Mononuclear cell (primary cell): ENCODE data around the gene TAS2R10. TPM values are rescaled to one million over a fixed set of nuclear protein-coding genes. Genes with fewer than 3 reads are reported as not detected.
"Not testable (repeated sequence)": the region's sequence is repeated elsewhere in the genome, so short reads cannot be mapped to it uniquely, and the experiment has no call there.

Experiments used
- H3K27me3 ChIP-seq: 2 replicates; pipeline ENCODE4 v1.6.0; 2011; ENCODE audit warnings: low read length, control low read depth; ENCODE audit not compliant: insufficient read depth
- H3K4me1 ChIP-seq: 2 replicates; pipeline ENCODE4 v1.5.1; 2011; ENCODE audit warnings: mild to moderate bottlenecking, low read length, control low read depth; ENCODE audit not compliant: insufficient read depth
- H3K4me3 ChIP-seq: 2 replicates; pipeline ENCODE4 v1.5.1; 2011; ENCODE audit warnings: mild to moderate bottlenecking, low read length, moderate library complexity
- H3K9me3 ChIP-seq: 2 replicates; pipeline ENCODE4 v1.5.1; 2011; ENCODE audit warnings: low read depth, mild to moderate bottlenecking, control low read depth, low read length
- total RNA-seq: library from RNA; depleted of rRNA; stranded (reverse); fragments of >200 nt; gene quantifications from one replicate; pipeline ENCODE4 v1.2.3, GENCODE V29; 2012

The TAS2R10 gene
- total RNA-seq, 1 donor: 0.31 TPM

GRCh38 chr12:10810068-10810467, 16.1 kb downstream of the TAS2R10 start, which contains the start of gene TAS2R9:
TSS of gene TAS2R9 (minus strand) at chr12:10810168. CDS start at chr12:10810075, 93 bp downstream.
- peaks cover 7% of the 10 kb centered on the region for H3K27me3 ChIP-seq
- no peak within 1 kb of the TSS for H3K4me3 ChIP-seq
- no peaks in the 10 kb centered on the region for H3K4me1 ChIP-seq
- H3K9me3 ChIP-seq: no peaks in the 10 kb centered on the region

GRCh38 chr12:10807186-10807585, 19.0 kb downstream of the TAS2R10 start, which contains the start of gene TAS2R8:
TSS of gene TAS2R8 (minus strand) at chr12:10807286. CDS start at chr12:10806980, 306 bp downstream.
- Histone ChIP-seq H3K9me3 (no peaks in the 10 kb centered on the region), H3K27me3 (peaks cover 7% of the 10 kb centered on the region), H3K4me1 (no peaks in the 10 kb centered on the region), H3K4me3 (no peak within 1 kb of the TSS)

- H3K27me3 ChIP-seq: peaks cover 7% of the 10 kb centered on the region
- no peaks in the 10 kb centered on the region for H3K9me3 ChIP-seq
- no peaks in the 10 kb centered on the region for H3K4me1 ChIP-seq
- no peak within 1 kb of the TSS for H3K4me3 ChIP-seq
Measured at GRCh38 chr12:10802587-10802986, 23.6 kb downstream of the TAS2R10 start, which contains the start of gene TAS2R7. TSS of gene TAS2R7 (minus strand) at chr12:10802627. CDS start at chr12:10802570, 57 bp downstream.

- no peak overlapping the region for H3K4me3 ChIP-seq
- H3K9me3 ChIP-seq: no peaks in the 10 kb centered on the region
- peaks cover 3% of the 10 kb centered on the region for H3K27me3 ChIP-seq
- no peaks in the 10 kb centered on the region for H3K4me1 ChIP-seq
Measured at GRCh38 chr12:10801741-10802140, 24.4 kb downstream of the TAS2R10 start.

GRCh38 chr12:10794222-10794621, 31.9 kb downstream of the TAS2R10 start:
- Histone ChIP-seq H3K9me3 (no peaks in the 10 kb centered on the region), H3K27me3 (no peaks in the 10 kb centered on the region)

GRCh38 chr12:10791769-10792168, 34.4 kb downstream of the TAS2R10 start:
- not testable (repeated sequence) for H3K4me1 ChIP-seq, H3K27me3 ChIP-seq, H3K9me3 ChIP-seq, H3K4me3 ChIP-seq

More at GRCh38 chr12:10794222-10794621, 31.9 kb downstream of the TAS2R10 start:
- H3K4me3 ChIP-seq: no peak overlapping the region
- no peaks in the 10 kb centered on the region for H3K4me1 ChIP-seq

- H3K27me3 ChIP-seq: peaks cover 3% of the 10 kb centered on the region
- H3K4me3 ChIP-seq: no peak overlapping the region
- H3K4me1 ChIP-seq: no peaks in the 10 kb centered on the region
- no peaks in the 10 kb centered on the region for H3K9me3 ChIP-seq
Measured at GRCh38 chr12:10783252-10783651, 42.9 kb downstream of the TAS2R10 start.

- H3K4me1 ChIP-seq: no peaks in the 10 kb centered on the region
- no peak overlapping the region for H3K4me3 ChIP-seq
- peaks cover 9% of the 10 kb centered on the region for H3K27me3 ChIP-seq
- H3K9me3 ChIP-seq: no peaks in the 10 kb centered on the region
Measured at GRCh38 chr12:10779103-10779502, 47.1 kb downstream of the TAS2R10 start.

Other genes starting within 250 kb of the TAS2R10 start
- gene MAGOHB, start 212.7 kb downstream of the TAS2R10 start, total RNA-seq: 10.1 TPM
- 0.10 TPM for gene STYK1, start 152.3 kb downstream of the TAS2R10 start, total RNA-seq
- gene YBX3, start 103.0 kb downstream of the TAS2R10 start, total RNA-seq: 141 TPM
- gene TAS2R7, start 23.7 kb downstream of the TAS2R10 start, total RNA-seq: not detected
- gene TAS2R8, start 19.1 kb downstream of the TAS2R10 start, total RNA-seq: 0.21 TPM
- gene TAS2R9, start 16.2 kb downstream of the TAS2R10 start, total RNA-seq: not detected
- gene PRR4, start 23.1 kb upstream of the TAS2R10 start, total RNA-seq: 0.52 TPM
- gene PRH1, start 57.9 kb upstream of the TAS2R10 start, total RNA-seq: 24.2 TPM
- gene TAS2R13, start 83.2 kb upstream of the TAS2R10 start, total RNA-seq: 0.94 TPM
- not detected for gene PRH2, start 102.9 kb upstream of the TAS2R10 start, total RNA-seq
- gene TAS2R14, start 112.9 kb upstream of the TAS2R10 start, total RNA-seq: 1.2 TPM
- gene TAS2R50, start 160.6 kb upstream of the TAS2R10 start, total RNA-seq: 0.31 TPM
- gene TAS2R20, start 171.9 kb upstream of the TAS2R10 start, total RNA-seq: 2.6 TPM
- 1.8 TPM for gene TAS2R19, start 196.3 kb upstream of the TAS2R10 start, total RNA-seq
- gene TAS2R31, start 205.0 kb upstream of the TAS2R10 start, total RNA-seq: 3.9 TPM
- 6.5 TPM for gene TAS2R46, start 235.9 kb upstream of the TAS2R10 start, total RNA-seq